Midbrain (tissue), 1 donor: ENCODE data around the gene MEIS1.

Experiments
- DNase-seq: peaks from one replicate; lab custom pipeline; 2025; lab: John Stamatoyannopoulos, UW

The MEIS1 gene

DNA sequence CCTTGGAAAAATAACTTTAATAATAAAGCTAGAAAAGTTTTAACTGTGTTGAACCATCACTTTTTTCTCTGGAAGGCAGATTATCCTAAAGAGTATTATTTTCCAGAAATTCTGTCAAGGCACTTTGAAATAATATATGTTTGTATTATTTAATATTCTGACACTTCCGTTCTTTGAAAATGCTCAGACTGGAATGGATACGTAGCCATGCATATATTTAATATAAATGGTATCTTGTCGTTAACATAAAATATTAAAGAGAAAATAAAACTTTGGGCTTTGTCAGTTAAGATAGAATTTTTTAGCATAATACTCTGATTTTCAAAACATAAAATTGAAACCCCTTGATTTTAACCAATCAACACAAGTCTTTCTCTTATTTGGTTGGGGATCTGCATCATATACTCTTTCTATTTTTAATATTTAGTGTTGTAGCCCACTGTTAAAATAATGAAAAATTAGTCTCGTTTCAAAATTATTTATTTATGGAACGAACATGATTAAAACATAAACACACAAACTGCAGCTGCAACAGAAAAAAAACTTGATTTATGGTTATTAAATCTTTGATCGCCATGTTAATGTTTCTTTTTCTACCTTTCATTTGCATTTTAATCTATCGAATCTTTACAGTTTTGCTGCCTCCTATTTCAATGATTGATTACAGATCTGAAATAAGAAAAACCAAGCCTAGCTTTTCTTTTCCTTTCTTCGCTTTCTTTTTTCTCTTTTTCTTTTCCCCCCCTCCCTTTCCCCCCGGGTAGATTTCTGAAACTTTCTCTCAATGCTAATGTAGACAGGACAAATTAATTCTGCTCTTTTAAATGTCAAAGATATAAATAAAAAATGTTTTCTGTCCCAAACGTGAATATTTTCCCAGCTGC, 145.5 kb downstream of the MEIS1 start:
- DNase-seq: no peak

DNA sequence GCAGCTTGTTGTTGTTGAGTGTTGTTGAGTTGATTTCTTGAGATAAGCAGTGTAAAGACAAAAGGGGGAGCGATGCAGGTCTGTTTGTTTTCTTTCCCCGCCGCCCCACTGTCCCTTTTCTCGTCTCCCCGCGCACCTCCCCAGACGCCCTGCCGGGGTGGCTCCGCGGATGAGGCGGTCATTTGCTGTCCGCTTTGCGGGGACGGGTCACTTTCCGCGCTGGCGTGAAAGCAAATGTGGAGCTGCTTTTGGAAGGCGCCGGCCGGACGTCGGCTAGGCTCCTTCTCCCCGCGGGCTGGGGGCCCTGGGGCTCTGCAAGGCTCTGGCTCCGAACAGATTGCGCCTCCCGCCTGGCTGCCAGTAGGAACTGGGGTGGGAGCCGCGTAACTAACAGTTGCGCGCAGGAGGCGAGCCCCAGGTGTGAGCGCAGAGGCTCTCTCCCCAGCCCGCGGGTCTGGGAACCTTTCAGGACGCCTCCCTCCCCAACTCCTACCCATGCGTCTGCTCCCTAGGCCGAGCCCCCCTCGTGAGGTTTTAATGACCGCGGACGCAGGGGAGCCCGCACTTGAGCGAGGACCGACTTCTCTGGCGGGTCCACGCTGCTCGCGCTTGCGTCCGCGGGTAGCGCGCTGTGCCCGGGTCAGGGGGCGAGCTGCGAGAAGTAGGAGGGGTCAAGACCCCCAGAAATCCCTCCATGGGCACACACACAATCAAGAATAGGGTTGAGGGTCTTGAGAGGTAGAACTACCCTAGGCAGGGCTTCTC, 146.6 kb downstream of the MEIS1 start:
- DNase-seq: no peak

- DNase-seq: no peak
Observed at GRCh38 chr2:66582104-66582986, 147.4 kb downstream of the MEIS1 start.

DNA sequence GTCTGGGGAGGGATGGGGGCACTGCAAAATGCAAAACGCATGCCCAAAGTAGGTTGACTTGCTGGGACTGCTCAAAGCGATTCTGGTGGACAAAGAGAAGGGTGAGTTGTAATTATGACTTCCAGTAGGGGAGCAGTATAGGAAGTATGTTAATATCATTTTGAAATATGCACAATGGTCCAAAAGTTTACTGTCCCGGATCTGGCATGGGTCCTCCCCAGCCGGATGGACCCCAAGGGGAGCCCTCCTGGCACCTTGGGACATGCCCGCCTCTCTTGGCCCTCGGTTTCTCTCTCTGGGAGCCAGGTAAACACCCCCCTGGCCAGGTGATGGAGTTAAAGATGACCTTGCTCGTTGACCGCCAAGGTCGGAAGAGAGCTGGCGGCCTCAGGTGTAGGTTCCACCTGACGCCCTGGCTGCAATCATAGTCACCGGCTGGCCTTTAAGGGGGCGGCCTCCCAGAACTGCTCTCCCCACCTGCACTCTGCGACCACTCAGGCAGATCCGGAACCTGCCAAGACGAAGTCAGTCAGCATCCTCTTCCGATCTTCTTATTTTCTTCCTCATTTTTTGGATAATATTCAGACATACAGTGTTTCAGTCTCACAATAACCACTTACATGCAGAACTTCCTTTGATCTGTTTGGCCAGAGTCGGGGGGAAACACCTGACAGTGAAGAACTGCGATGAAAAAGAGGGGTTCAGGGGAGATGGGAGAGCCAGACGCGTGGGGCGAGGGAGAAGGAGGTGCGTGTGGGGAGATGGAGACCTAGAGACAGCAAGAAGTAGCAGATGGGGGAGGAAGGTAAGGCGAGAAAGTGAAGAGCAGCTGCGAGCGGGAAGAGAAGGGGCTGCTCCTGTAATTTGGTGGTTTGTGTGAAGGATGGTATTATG, 148.3 kb downstream of the MEIS1 start:
- no peak for DNase-seq

GRCh38 chr2:66583881-66584280, 149.0 kb downstream of the MEIS1 start:
- DNase-seq: no peak

- no peak for DNase-seq
Observed at GRCh38 chr2:66585587-66585986, 150.7 kb downstream of the MEIS1 start.

- DNase-seq: no peak
Observed at GRCh38 chr2:66587216-66587615, 152.3 kb downstream of the MEIS1 start.

GRCh38 chr2:66594001-66594400, 159.1 kb downstream of the MEIS1 start:
- no peak for DNase-seq

DNA sequence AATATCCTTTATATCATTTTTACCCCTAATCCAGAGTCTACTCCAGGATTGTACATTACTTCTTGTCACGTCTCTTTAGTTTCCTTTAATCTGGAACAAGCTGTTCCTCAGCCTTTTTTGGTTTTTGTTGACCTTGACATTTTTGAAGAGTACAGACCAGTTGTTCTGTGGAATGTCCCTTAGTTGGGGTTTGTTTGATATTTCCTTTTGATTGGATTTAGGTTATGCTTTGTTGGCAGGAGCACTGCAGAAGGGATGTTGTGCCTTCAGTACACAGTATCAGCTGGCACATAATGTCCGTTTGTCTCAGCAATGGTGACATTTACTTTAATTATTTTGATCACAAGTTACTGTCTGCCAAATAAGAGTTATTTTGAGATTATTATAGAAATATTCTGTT, 160.6 kb downstream of the MEIS1 start:
- no peak for DNase-seq

GRCh38 chr2:66596256-66596655, 161.3 kb downstream of the MEIS1 start:
- no peak for DNase-seq

DNA sequence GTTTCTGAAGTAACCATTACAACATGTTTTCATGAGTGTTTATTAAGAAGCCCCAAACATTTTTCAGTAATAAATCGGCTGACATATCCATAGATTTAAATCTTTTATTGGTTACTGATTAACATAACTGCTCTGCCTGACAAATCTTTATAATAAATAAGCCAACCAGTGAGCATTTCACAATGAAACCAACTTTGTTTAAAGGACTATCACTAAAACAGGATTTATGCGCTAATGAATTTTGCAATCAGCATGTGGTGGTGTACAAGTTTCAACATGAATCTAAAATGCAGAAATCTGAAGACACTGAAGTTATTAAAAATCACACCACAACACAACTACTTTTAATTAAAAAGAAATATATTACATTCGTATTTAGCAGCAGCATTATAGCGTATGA, 166.7 kb downstream of the MEIS1 start:
- DNase-seq: no peak

DNA sequence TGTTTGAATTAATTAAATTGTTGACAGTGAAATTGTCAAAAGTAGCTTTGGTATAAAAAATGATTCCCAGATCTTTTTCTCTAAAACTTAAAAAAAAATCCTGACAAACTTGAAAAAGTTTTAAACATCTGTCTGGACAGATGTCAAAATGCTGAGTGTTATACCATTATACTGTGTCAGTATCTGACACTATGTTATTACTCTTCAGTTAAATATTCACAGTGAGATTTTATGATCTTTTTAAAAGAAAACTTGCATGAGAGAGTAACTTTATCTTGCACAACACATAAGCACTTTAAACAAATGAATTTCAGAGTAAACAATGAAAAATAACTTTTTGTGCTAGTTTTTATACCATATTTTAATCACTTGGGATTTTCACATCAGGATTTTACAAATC, 167.4 kb downstream of the MEIS1 start:
- no peak for DNase-seq

DNA sequence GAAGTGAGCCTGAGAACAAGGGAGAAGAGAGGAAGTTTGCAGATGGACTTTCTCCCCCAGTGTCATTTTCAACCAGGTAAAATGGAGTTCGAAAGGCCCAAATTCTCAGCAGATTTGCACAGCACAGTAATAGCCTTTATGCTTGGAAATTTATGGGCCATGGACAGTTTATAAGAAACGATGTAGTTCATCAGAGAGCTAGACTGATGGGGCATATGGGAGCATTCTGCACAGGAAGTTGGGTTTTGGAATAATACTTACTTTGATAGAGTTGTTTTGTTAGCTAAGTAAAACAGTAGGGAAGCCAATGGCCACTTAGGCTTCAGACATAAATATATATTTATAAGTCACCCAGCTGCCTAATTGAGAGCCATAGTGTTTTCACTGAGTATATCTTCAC, 169.4 kb downstream of the MEIS1 start:
- no peak for DNase-seq

DNA sequence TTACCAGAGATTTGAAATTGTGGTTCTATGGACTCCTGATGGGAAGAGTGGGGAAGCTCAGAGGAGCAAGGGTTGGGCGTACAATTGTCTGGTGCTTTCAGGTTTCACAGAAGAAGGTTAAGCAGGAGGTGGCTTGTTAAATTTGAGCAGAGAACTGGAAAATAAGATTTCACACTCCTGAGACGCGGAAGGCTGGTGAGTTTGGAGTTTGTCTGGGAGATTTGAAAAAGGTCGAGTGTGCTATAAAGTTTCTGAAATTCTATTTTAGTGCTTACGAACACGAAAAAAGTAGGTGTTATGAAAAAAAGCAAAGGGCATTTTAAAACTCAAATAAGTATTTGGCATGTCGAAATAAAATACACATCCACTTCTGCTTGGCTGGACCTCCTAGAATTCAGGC, 170.1 kb downstream of the MEIS1 start:
- no peak for DNase-seq

DNA sequence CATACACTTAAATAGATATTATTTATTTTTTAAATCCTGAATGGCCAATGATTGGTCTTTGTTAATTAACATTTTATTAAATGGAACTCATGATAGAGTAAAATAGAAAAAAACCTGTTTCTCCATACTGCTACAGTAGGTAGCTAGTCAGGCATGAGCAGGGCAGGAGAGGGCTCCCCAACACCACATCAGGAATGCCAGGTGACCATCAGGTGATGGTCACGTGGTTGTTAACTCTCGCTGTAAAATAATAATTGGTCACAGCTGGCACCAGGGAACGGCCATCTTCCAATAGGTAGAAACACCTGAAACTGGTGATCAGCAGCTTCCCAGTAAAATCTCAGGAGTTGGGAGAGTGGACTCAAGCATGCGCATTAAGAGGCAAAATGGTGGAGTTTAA, 172.2 kb downstream of the MEIS1 start:
- no peak for DNase-seq
